ENCODE measurements around the gene OR10G3.
"Not testable (repeated sequence)": the region's sequence is repeated elsewhere in the genome, so short reads cannot be mapped to it uniquely, and the experiment has no call there.

DNA sequence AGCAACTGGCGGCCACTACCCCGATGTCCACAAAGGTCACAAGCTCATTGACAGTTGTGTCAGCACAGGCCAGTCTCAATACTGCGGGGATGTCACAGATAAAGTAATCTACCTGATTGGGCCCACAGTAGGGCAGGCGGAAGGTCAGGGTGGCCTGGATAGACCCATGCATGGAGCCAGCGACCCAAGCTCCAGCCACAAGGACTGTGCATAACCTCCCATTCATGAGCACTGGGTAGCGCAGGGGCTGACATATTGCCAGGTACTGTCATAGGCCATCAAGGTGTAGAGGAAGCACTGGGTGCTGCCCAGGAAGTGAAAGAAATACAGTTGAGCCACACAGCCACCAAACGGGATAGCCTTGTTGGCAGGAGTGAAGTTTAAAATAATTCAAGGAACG, 22.3 kb upstream of the OR10G3 start:
- not testable (repeated sequence) for TF ChIP-seq CTCF, EZH2phosphoT487 (IDR thresholded peaks at IDR 0.05; ENCODE audit: low read length)

All from MM.1S (cell line).